ENCODE measurements around the gene CD207. TPM values are rescaled to one million over a fixed set of nuclear protein-coding genes. Genes with fewer than 3 reads are reported as not detected.

CD207 gene
- polyA plus RNA-seq, 6 donors from 2014 or later = not detected

DNA sequence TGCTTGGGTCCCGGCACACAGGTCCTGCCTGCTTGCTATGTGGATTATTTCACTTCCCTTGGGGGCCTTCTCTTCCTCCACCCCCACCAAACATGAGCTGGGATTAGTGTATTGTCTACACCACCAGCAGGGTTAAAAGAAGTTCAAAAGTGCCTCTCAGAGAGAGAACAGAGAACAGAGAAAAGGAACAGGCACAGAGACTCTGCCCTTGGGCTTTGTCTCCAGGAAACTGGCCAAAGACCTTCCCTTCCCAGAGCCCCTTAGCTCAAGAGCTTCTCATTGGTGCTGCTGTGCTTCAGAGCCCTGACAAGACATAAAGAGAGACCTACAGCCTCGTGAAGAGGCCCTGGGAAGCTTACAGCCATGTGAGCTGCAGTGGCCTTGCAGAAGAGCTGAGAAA lies 38.1 kb downstream of the CD207 start:
- H3K27me3 Mint-ChIP-seq = peaks cover 60 to 75% (median 66%) of the 10 kb centered on the region in 3 donors
- no peak for DNase-seq

DNA sequence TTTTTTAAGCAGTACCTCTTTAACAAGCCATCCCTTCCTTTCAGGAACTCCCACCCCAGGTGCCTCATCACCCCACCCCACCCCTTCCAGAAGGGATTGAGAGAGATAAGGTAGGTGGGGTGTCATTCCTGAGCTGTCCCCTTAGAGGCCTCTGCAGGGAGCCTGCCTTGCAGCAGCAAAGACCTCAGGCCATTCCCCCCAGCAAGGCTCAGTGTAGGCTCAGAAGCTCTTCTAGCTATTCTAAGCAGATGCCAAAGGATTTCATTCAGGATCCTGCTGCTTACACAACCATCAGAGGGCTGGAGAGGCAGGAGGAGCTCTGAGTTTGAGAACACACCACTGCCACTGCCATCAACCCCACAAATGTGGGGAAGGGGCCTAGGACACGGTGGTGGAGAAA lies 39.4 kb downstream of the CD207 start:
- Mint-ChIP-seq H3K36me3 (peaks cover 9% of the 10 kb centered on the region in 2 donors), H3K4me3 (no peak overlapping the region), H3K27me3 (peaks cover 66 to 81% (median 77%) of the 10 kb centered on the region in 3 donors), H3K27ac (no peak overlapping the region), H3K4me1 (no peaks in the 10 kb centered on the region), H3K9me3 (peaks cover 6 to 23% (median 10%) of the 10 kb centered on the region in 7 donors)
- ATAC-seq (ENCODE audit: low read depth in 2 of 2) (no peak), DNase-seq (no peak)

More for the DNA sequence above, 38.1 kb downstream of the CD207 start:
- Mint-ChIP-seq H3K9me3 (peaks cover 6 to 23% (median 10%) of the 10 kb centered on the region in 7 donors), H3K4me1 (no peaks in the 10 kb centered on the region), H3K4me3 (no peak overlapping the region), H3K36me3 (peaks cover 9% of the 10 kb centered on the region in 2 donors), H3K27ac (no peak overlapping the region)
- ATAC-seq (ENCODE audit: low read depth in 2 of 2) = no peak

DNA sequence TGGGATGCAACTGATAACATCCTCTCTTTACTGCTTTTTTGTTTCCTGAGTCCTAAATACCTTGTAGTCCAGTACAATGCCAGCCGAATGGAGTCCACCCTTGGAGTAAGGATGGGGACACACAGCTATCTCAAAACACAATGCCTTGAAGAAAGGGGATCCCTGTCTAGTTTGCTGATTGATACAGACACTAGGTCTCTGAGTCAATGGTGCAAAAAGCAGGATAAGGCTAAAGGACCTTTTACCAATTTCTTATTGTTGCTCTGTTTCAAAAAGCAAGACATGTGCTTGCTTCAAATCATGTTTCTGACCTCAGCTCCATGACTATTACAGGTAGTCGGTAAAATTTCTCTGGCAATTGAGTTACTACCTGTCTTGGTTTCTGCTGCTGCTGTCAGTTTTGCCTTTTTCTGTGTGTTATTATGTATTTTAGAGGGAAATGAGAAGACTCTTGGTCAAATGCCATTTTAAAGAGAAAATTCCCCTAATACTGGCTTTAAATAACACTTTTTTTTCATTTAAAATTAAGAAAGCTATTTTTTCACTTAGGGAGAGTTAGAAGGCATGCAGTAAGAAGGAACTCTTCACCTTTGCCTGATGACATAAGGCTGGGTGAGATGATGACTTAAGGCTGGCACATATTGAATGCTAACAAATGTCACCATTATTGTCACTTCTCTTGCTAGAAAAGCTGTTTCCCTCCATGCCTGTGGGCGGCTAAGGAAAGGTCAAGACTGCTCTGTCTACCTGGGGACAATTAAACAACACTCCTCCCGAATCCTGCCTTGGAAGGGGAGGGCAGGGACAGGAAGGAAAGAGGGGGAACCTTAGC lies 40.2 kb downstream of the CD207 start:
- no peak for ATAC-seq (ENCODE audit: low read depth in 2 of 2)
- Mint-ChIP-seq H3K9me3 (peaks cover 6 to 22% (median 10%) of the 10 kb centered on the region in 7 donors), H3K27me3 (peaks cover 61 to 80% (median 77%) of the 10 kb centered on the region in 3 donors), H3K27ac (no peak overlapping the region), H3K4me1 (no peaks in the 10 kb centered on the region), H3K36me3 (peaks cover 9% of the 10 kb centered on the region in 2 donors), H3K4me3 (no peak overlapping the region)
- no peak for DNase-seq

DNA sequence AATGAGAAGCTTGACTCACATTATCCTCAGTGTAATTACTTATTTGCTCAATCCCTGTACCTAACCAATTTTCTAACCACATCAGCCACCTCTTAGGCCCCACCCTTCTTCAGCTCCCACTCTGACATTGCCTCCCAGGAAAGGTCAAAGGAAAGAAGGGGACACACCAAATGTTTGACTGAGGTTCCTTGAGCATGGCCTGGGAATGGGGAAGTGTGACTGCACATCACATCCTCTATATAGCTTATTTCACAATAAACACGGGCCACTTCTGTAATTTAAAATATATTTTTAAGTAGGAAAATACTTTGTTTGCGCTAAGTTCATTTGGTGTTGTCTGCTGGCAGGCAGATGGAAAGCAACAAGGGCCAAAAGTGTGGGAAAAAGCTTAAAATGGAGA lies 42.2 kb downstream of the CD207 start:
- Mint-ChIP-seq H3K36me3 (no peaks in the 10 kb centered on the region), H3K9me3 (peaks cover 0 to 8% (median 0%) of the 10 kb centered on the region in 7 donors), H3K27ac (no peak overlapping the region), H3K4me1 (peaks cover 6 to 8% (median 6%) of the 10 kb centered on the region in 3 donors), H3K4me3 (no peak overlapping the region), H3K27me3 (peaks cover 61 to 76% (median 73%) of the 10 kb centered on the region in 3 donors)
- ATAC-seq (ENCODE audit: low read depth in 2 of 2) = no peak
- DNase-seq = no peak

DNA sequence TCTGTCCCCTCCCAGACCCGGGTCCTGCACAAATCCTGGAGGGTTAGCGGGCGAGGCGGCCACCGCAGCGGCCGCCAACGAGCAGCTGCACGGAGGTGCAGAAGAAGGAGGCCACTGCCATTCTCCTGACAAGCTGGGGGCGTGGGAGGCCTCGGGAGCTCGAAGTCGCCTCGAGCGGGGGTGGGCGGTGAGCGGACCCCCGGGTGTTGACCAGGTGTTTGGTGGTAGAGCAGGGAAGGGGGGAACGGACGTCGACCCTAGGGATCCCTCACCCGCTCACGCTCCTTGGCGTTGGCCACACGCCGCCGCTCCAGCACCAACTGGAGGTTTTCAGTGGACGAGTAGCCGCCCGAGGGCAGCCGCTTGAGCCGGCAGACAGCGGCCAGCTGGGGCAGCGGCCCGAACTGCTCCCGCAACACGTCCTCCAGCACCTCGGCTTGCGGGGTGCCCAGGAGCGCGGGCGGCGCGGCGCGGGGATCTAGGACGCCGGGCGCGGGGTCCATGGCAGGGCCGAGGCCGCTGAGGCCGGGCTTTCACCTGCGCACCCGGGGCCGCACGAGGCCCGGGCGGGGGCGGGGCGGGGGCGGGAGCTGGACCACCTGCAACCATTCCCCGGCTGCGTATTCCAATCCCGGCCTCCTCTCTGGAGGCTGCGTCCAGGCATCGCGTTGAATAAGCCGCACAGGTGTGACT lies 45.3 kb downstream of the CD207 start, which contains the start of gene FIGLA:
TSS of gene FIGLA (minus strand) at position 508 of the 693 bp plus-strand sequence. CDS start at position 503, 5 bp downstream.
- Mint-ChIP-seq H3K4me1 (peaks cover 6 to 9% (median 8%) of the 10 kb centered on the region in 3 donors), H3K27me3 (peaks cover 68 to 76% (median 71%) of the 10 kb centered on the region in 3 donors), H3K4me3 (peak within 1 kb of the TSS; percentile 44 to 93 (median 84)), H3K9me3 (no peaks in the 10 kb centered on the region), H3K36me3 (no peaks in the 10 kb centered on the region), H3K27ac (peak within 1 kb of the TSS in 1 of 6 donors; percentile 10)
- ATAC-seq (ENCODE audit: low read depth in 2 of 2) (peak; percentile 10 to 16), DNase-seq (no peak)

GRCh38 chr2:70789304-70790135 lies 46.1 kb downstream of the CD207 start:
- Mint-ChIP-seq H3K4me3 (peak overlapping the region; percentile 44 to 93 (median 84)), H3K27ac (peak overlapping the region in 1 of 6 donors; percentile 10), H3K9me3 (no peaks in the 10 kb centered on the region), H3K4me1 (peaks cover 6 to 11% (median 8%) of the 10 kb centered on the region in 3 donors), H3K36me3 (no peaks in the 10 kb centered on the region), H3K27me3 (peaks cover 64 to 68% (median 66%) of the 10 kb centered on the region in 3 donors)
- ATAC-seq (ENCODE audit: low read depth in 2 of 2) = peak; percentile 73 to 79
- DNase-seq = peak; percentile 42

GRCh38 chr2:70785137-70785911 lies 50.3 kb downstream of the CD207 start:
- ATAC-seq (ENCODE audit: low read depth in 2 of 2) (peak; percentile 61 to 64), DNase-seq (no peak)
- Mint-ChIP-seq H3K27me3 (peaks cover 45 to 50% (median 48%) of the 10 kb centered on the region in 3 donors), H3K36me3 (no peaks in the 10 kb centered on the region), H3K4me1 (peaks cover 6 to 11% (median 8%) of the 10 kb centered on the region in 3 donors), H3K4me3 (no peak overlapping the region), H3K27ac (no peak overlapping the region), H3K9me3 (no peaks in the 10 kb centered on the region)

GRCh38 chr2:70784320-70784719 lies 51.3 kb downstream of the CD207 start:
- H3K27ac Mint-ChIP-seq = no peak overlapping the region
- H3K4me1 Mint-ChIP-seq = peaks cover under 1 to 5% (median 2%) of the 10 kb centered on the region in 3 donors
- no peak overlapping the region for H3K4me3 Mint-ChIP-seq
- no peaks in the 10 kb centered on the region for H3K36me3 Mint-ChIP-seq
- peaks cover 47 to 53% (median 49%) of the 10 kb centered on the region in 3 donors for H3K27me3 Mint-ChIP-seq
- DNase-seq = no peak
- no peaks in the 10 kb centered on the region for H3K9me3 Mint-ChIP-seq
- ATAC-seq (ENCODE audit: low read depth in 2 of 2) = no peak

Other genes starting within 250 kb of the CD207 start
- gene ADD2, start 67.6 kb downstream of the CD207 start, polyA plus RNA-seq (ENCODE audit: low read depth in 6 of 6) = 10 to 100 TPM in 2 of 6 donors, 1 to 10 TPM in 4; 1.9 to 12.5 (median 4.9) TPM
- not detected for gene FIGLA, start 45.2 kb downstream of the CD207 start, polyA plus RNA-seq (ENCODE audit: low read depth in 6 of 6)
- not detected for gene CLEC4F, start 15.2 kb downstream of the CD207 start, polyA plus RNA-seq (ENCODE audit: low read depth in 6 of 6)
- not detected for gene VAX2, start 64.8 kb upstream of the CD207 start, polyA plus RNA-seq (ENCODE audit: low read depth in 6 of 6)
- not detected for gene ATP6V1B1, start 100.1 kb upstream of the CD207 start, polyA plus RNA-seq (ENCODE audit: low read depth in 6 of 6)
- not detected for gene ANKRD53, start 142.8 kb upstream of the CD207 start, polyA plus RNA-seq (ENCODE audit: low read depth in 6 of 6)
- 10 to 100 TPM; 22.5 to 39.2 (median 31.4) TPM for gene TEX261, start 159.1 kb upstream of the CD207 start, polyA plus RNA-seq (ENCODE audit: low read depth in 6 of 6)
- 100 to 1,000 TPM in 3 of 6 donors, 10 to 100 TPM in 3; 74.8 to 140 (median 101) TPM for gene NAGK, start 232.8 kb upstream of the CD207 start, polyA plus RNA-seq (ENCODE audit: low read depth in 6 of 6)